AG04449 (cell line): ENCODE measurements around the gene ADRA2B.
"Not testable (repeated sequence)": the region's sequence is repeated elsewhere in the genome, so short reads cannot be mapped to it uniquely, and the experiment has no call there.

Source experiments
- CTCF ChIA-PET: fragments of 350-600 bp; formaldehyde crosslinking; extraction: SDS; loops from one replicate; lab custom pipeline; 2021; ENCODE audit warnings: antibody characterized with exemption; lab: Yijun Ruan, JAX
- POLR2A ChIA-PET: fragments of 400-600, 350-600 bp; formaldehyde crosslinking; extraction: SDS; loops from one replicate; lab custom pipeline; 2020; ENCODE audit warnings: antibody characterized with exemption, inconsistent platforms; lab: Yijun Ruan, JAX
- DNase-seq: peaks from one replicate; pipeline ENCODE4 v3.0.0-alpha.2; 2010; ENCODE audit warnings: low read depth, low spot score
- H3K4me3 ChIP-seq: 2 replicates; pipeline ENCODE4 v1.5.1; 2011; ENCODE audit warnings: low read depth, mild to moderate bottlenecking, control low read depth, low read length
- TF ChIP-seq, protein P1 (sequence below): IDR thresholded peaks from one replicate; pipeline ENCODE4 v1.5.1; 2011; ENCODE audit warnings: mild to moderate bottlenecking, moderate library complexity, low read length, control low read depth, inconsistent platforms; ENCODE audit not compliant: insufficient read depth; ENCODE audit errors: missing control alignments

Gene ADRA2B

DNA sequence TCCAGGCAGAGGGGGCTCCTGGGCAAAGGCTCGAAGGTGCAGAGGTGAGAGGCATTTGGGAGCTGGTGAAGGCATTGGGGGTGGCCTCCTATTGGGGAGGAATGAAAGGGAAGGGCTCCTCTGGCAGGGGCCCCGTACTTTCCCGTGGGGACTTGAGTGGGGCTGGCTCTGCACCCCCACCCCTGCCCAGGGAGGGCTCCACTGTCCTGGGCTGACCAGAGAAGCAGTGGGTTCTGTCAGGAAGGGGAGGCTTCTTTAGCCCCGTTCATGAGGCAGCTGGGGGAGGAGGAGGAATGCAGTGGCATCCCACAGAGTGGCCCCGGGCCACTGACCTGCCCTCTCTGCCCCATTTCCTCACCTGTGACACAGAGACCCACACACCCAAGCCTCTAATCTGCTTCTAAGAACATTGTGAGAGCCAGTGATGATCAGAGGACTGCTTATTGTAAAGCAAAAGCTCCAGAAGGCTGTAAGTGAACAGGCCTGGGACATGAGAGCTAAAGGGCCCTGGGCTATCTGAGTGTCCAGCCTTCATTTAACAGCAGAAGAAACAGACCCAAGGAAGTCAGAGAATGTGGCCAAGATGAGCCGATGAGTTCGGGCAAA lies 43.1 kb downstream of the ADRA2B start:
- CTCF ChIA-PET, result no interaction called here

DNA sequence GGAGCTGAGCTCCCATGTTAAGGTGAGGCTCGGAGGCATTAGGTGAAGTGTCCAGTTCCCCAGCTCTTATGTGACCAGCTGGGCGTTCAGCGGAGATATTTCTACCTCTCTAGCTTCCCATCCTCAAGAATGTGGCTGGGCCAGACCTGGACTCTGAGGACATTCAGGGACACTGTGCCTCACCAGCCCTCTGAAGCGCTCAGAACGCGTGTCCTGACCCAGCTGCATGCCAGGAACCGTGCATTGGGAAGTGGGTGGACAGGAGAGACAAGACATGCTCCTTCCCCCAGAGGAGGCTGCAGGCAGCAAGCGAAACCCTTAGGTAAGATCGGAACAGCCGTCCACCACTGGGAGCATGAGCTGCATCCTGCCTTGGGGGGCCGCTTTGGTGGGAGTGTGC lies 43.6 kb downstream of the ADRA2B start:
- no peak for DNase-seq
- H3K4me3 ChIP-seq, result no peak overlapping the region
- TF ChIP-seq, protein P1, sequence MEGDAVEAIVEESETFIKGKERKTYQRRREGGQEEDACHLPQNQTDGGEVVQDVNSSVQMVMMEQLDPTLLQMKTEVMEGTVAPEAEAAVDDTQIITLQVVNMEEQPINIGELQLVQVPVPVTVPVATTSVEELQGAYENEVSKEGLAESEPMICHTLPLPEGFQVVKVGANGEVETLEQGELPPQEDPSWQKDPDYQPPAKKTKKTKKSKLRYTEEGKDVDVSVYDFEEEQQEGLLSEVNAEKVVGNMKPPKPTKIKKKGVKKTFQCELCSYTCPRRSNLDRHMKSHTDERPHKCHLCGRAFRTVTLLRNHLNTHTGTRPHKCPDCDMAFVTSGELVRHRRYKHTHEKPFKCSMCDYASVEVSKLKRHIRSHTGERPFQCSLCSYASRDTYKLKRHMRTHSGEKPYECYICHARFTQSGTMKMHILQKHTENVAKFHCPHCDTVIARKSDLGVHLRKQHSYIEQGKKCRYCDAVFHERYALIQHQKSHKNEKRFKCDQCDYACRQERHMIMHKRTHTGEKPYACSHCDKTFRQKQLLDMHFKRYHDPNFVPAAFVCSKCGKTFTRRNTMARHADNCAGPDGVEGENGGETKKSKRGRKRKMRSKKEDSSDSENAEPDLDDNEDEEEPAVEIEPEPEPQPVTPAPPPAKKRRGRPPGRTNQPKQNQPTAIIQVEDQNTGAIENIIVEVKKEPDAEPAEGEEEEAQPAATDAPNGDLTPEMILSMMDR, result no peak
- CTCF ChIA-PET, result no interaction called here
- POLR2A ChIA-PET, result no interaction called here

More for the DNA sequence above, 43.1 kb downstream of the ADRA2B start:
- TF ChIP-seq, protein P1, result no peak
- DNase-seq, result no peak
- POLR2A ChIA-PET, result no interaction called here
- no peak overlapping the region for H3K4me3 ChIP-seq

DNA sequence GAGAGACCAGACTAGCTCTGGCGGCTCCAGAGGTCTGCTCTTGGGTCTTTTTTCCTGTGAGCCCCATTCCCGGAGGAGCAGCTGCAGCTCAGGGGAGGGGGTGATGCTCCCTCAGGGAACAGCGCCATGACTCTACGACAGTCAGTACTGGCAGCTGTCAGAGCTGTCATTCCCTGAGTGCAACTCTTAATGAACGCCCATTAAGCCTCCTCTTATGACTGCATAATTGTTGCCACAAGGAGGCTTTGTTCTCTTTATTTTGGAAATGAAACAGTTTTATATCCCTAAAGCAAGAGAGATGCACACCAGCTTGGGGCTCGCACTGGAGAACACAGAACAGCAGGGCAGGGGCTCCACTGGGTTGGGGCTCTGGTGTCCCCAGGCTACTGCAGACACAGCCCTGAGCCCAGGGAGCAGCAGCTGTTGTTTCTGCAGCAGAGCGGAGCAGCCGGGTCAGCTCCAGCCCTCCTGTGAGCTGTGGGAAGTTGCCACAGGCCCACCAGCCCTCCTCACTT lies 44.3 kb downstream of the ADRA2B start:
- DNase-seq, H3K4me3 ChIP-seq, CTCF ChIA-PET, POLR2A ChIA-PET: not testable (repeated sequence)

DNA sequence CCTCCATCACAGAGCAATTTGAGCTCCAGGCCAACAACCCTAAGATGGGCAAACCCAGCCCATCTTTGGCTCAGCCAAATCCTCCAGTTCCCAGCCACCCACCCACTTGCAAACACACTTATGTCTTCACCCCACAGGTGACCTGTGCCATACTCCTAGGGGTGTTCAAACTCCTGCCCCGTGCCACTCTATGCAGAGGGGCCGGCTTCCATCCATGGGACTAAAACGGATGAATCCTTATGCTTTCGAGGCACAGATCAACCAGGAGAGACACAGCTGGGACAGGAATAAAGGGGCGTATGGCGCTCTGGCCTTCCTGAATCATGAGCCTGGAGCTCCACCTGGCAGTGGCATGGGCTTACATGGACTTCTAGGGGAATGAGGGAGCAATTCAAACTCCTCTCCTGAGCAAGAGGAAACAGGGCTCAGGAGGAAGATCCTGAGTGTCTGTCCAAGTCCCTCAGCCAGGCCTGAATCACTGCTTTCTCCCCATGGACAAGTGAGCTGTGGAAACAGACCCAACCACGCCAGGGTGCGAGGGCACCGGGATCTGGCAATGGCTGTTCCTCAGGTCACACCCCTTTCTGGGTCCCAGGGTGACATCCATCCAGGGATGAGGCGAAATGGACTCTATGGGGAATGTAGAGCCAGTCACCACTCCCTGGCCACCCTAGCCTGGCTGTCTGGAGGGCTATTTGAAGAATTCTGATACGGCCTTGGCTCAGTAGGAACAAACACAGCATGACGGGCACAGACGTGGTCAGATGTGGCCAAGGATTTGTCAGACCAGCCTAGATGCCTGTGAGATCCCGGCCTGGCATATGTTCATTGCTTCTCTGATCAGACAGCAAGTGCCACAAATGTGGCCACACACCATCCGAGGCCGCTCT lies 45.0 kb downstream of the ADRA2B start:
- CTCF ChIA-PET, H3K4me3 ChIP-seq, DNase-seq, POLR2A ChIA-PET: not testable (repeated sequence)

DNA sequence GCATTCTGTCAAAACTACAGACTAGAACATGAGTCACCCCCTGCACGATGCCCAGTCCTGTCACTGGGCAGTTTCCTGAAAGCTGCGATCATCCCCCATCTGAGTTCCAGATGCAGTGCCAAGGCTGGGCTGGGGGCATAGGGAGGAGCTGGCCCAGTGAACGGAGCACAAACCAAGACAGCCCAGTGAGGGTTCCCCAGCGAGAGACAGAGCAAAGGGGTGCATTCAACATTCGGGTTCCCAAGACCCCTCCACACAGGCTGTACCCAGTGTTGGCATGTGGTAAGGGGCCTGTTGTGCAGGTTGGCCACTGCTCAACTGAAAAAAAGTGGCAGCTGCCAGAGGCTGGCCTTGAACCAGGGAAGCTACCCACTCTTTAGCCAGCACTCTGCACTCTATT lies 46.0 kb downstream of the ADRA2B start:
- POLR2A ChIA-PET, H3K4me3 ChIP-seq, CTCF ChIA-PET, DNase-seq: not testable (repeated sequence)

DNA sequence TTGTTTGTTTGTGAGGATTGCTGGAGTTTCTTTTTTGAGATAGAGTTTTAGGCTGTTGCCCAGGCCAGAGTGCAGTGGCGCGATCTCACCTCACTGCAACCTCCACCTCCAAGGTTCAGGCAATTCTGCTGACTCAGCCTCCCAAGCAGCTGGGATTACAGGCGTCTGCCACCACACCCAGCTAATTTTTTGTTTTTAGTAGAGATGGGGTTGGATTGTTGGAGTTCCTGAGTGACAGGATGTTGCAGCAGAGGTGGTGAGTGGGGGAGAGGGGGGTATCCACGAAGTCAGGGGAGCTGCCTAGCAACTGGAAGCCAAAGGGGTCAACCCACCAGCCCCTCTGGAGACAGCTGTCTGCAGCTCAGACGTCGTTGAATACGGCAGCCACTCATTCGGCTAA lies 46.5 kb downstream of the ADRA2B start:
- DNase-seq, H3K4me3 ChIP-seq, POLR2A ChIA-PET, CTCF ChIA-PET: not testable (repeated sequence)

DNA sequence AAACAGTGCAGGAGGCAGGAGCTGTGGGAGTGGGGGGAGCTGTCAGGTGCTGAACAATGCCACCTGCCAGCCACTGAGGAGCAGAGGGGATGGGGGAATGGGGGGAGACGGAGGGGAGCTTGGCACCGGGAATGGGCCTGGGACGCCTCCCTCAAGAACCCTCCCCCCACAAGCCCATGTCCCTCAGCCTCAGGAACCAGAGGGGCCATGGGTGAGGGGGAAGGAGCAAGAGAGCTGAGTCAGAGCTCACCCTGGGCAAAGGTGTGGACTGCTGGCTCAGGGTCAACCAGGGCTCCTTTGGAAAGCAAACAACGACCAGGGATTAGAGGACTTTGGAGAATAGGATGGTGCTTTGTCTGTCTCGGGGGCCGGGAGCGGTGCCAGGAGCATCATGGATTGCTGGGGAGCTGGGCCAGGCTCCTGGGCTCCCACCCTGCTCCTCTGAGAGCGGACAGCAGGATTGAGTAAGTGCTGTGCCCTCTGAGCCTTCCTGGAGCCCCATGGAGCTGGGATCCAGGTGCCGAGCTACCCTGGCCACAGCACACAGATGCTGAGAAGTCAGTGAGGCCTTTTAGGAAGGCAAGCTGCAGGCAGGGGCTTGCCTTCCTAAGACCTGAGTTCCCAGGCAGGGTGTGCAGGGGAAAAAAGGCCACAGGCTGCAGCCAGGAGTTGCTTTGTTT lies 48.3 kb downstream of the ADRA2B start:
- CTCF ChIA-PET, H3K4me3 ChIP-seq, POLR2A ChIA-PET, DNase-seq: not testable (repeated sequence)

DNA sequence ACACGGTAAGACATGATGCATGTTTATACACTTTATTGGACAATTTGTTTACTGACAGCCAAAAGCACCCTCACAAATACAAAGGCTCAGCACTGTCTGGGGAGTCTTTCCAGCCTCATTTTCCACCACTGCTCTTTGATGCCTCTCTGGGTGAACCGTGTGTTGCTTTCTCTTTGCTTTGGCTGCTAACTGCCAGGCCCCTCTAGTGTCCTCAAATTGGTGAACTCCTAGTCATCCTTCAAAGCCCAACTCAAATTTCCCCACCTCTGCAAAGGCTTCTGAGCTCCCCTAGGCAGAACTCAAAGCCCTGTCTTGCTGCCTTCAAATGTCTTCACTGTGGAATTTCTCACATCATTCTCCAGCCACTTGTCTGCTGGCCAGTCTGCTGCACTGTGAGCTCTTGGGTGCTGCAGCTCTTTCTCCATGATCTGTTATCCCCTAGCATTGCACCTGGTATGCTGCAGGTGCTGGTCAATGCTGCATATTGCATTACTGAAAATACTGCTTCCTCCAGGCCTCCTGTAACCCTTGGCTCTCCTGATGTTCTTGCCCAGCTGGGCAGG lies 49.2 kb downstream of the ADRA2B start:
- POLR2A ChIA-PET, DNase-seq, CTCF ChIA-PET, H3K4me3 ChIP-seq: not testable (repeated sequence)

DNA sequence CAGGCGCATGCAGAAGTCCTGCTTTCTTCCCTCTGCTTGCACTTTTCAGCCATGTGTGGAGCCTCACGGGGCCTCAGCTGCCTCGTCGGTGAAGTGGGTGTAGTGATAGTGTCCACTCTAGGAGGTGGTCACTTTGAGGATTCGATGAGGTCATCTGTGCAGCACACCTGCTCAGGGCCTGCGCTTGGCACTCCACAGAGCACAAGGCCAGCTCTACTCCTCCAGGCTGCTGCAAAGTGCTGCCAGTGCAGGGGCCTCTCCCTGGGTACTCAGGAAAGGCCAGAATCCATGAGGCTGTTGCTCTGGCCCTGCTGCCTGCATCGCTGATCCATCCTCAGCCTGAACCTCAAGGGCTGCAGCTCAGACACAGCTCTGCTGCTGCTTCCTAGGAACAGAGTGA lies 49.9 kb downstream of the ADRA2B start:
- DNase-seq, POLR2A ChIA-PET: not testable (repeated sequence)
- CTCF ChIA-PET, result interaction anchor here (1.6 kb wide), 1 partner anchor 50 kb away, joined by 6 read pairs; the partner anchor contains the start of gene ADRA2B

DNA sequence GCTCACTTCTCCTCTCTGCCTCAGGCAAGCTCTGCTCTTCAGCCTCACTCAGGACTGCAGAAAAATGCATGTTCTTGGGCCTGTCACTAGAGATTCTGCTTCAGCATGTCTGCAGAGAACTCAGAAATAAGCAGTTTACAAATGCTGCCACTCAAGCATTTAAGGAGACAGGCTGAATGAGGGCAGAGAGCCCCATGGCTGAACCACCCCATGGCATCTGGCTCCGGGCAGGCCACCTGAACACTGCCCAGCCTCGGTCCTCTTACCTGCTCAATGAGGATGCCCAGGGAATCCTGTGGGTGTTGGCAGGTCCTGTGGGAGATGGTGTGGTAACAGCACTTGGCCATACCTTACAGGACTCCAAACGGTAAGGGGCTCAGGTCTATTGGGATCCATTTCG lies 50.4 kb downstream of the ADRA2B start:
- POLR2A ChIA-PET, DNase-seq: not testable (repeated sequence)
- CTCF ChIA-PET, result interaction anchor here (1.1 to 1.6 kb wide), 2 partner anchors 51 to 53 kb away, joined by 3 to 6 read pairs; partner anchors contain the start of gene ADRA2B

More for the DNA sequence above, 49.9 kb downstream of the ADRA2B start:
- not testable (repeated sequence) for H3K4me3 ChIP-seq

More for the DNA sequence above, 50.4 kb downstream of the ADRA2B start:
- H3K4me3 ChIP-seq, result not testable (repeated sequence)
